GM06990 (cell line): ENCODE data around the gene SUPT6H.

Source experiments
- DNase-seq: peaks from one replicate; pipeline ENCODE4 v3.0.0-alpha.2; 2011; ENCODE audit not compliant: insufficient read length; ENCODE audit errors: extremely low read depth
- H3K27me3 ChIP-seq: replicated peaks from 2 replicates; pipeline ENCODE4 v1.6.0; 2011; ENCODE audit warnings: low read length; ENCODE audit not compliant: control insufficient read depth, insufficient read depth
- H3K36me3 ChIP-seq: 2 replicates; pipeline ENCODE4 v1.5.1; 2011; ENCODE audit warnings: low read length; ENCODE audit not compliant: control insufficient read depth, insufficient read depth
- H3K4me3 ChIP-seq: replicated peaks from 2 replicates; pipeline ENCODE4 v1.5.1; 2011; ENCODE audit warnings: low read depth, mild to moderate bottlenecking, control low read depth, low read length
- CTCF ChIP-seq: IDR thresholded peaks from 2 replicates; pipeline ENCODE4 v1.5.1; 2011; ENCODE audit warnings: low read length, control low read depth, mild to moderate bottlenecking, inconsistent platforms; ENCODE audit not compliant: insufficient read depth, poor library complexity, severe bottlenecking

Gene SUPT6H

GRCh38 chr17:28626818-28627217, 35.2 kb upstream of the SUPT6H start:
- H3K36me3 ChIP-seq: peaks cover 28% of the 10 kb centered on the region

GRCh38 chr17:28634206-28634865, 27.7 kb upstream of the SUPT6H start:
- no peak for TF ChIP-seq CTCF
- Histone ChIP-seq H3K4me3 (no peak overlapping the region), H3K27me3 (no peaks in the 10 kb centered on the region), H3K36me3 (peaks cover 46% of the 10 kb centered on the region)
- no peak for DNase-seq

More at GRCh38 chr17:28626818-28627217, 35.2 kb upstream of the SUPT6H start:
- Histone ChIP-seq H3K4me3 (no peak overlapping the region), H3K27me3 (no peaks in the 10 kb centered on the region)
- no peak for TF ChIP-seq CTCF
- DNase-seq: no peak

- TF ChIP-seq CTCF: no peak
- no peaks in the 10 kb centered on the region for H3K27me3 ChIP-seq
- no peak for DNase-seq
These were observed 26.5 kb upstream of the SUPT6H start for GRCh38 chr17:28635506-28635905.

GRCh38 chr17:28641579-28641978, 20.4 kb upstream of the SUPT6H start:
- peaks cover 42% of the 10 kb centered on the region for H3K36me3 ChIP-seq
- H3K4me3 ChIP-seq: no peak overlapping the region
- H3K27me3 ChIP-seq: no peaks in the 10 kb centered on the region
- no peak for TF ChIP-seq CTCF
- no peak for DNase-seq

More at GRCh38 chr17:28635506-28635905, 26.5 kb upstream of the SUPT6H start:
- peaks cover 53% of the 10 kb centered on the region for H3K36me3 ChIP-seq
- no peak overlapping the region for H3K4me3 ChIP-seq

GRCh38 chr17:28643983-28644786, 17.8 kb upstream of the SUPT6H start:
- Histone ChIP-seq H3K36me3 (peaks cover 27% of the 10 kb centered on the region), H3K4me3 (peak overlapping the region; percentile 100), H3K27me3 (no peaks in the 10 kb centered on the region)
- peak; percentile 42 for DNase-seq
- TF ChIP-seq CTCF: peak; percentile 42
